Left lobe of liver (tissue), 1 donor: Measurements from ENCODE around the gene HARS2. TPM values are rescaled to one million over a fixed set of nuclear protein-coding genes. Genes with fewer than 3 reads are reported as not detected.

Source experiments
- total RNA-seq: library from RNA; stranded (reverse); gene quantifications from one replicate; pipeline ENCODE4 v1.2.1, GENCODE V29; 2021
- donor health status: DM: no; HTN: yes; CAD: no.

Gene HARS2
- total RNA-seq, 1 donor from 2014 or later = 12.4 TPM

Other genes starting within 250 kb of the HARS2 start
- gene EIF4EBP3, start 143.8 kb upstream of the HARS2 start, total RNA-seq = 11.3 TPM
- gene SRA1, start 134.0 kb upstream of the HARS2 start, total RNA-seq = 19.5 TPM
- gene APBB3, start 126.9 kb upstream of the HARS2 start, total RNA-seq = 14.1 TPM
- 32.0 TPM for gene SLC35A4, start 126.6 kb upstream of the HARS2 start, total RNA-seq
- gene CD14, start 58.3 kb upstream of the HARS2 start, total RNA-seq = 211 TPM
- 15.6 TPM for gene TMCO6, start 52.0 kb upstream of the HARS2 start, total RNA-seq
- 50.5 TPM for gene NDUFA2, start 43.8 kb upstream of the HARS2 start, total RNA-seq
- gene IK, start 43.6 kb upstream of the HARS2 start, total RNA-seq = 25.4 TPM
- gene WDR55, start 26.6 kb upstream of the HARS2 start, total RNA-seq = 17.8 TPM
- 1.8 TPM for gene DND1, start 17.9 kb upstream of the HARS2 start, total RNA-seq
- 48.9 TPM for gene HARS1, start 85 bp upstream of the HARS2 start, total RNA-seq
- 18.0 TPM for gene ZMAT2, start 9.0 kb downstream of the HARS2 start, total RNA-seq
- gene PCDHA1, start 94.7 kb downstream of the HARS2 start, total RNA-seq = not detected
- not detected for gene PCDHA2, start 103.4 kb downstream of the HARS2 start, total RNA-seq
- gene PCDHA3, start 109.6 kb downstream of the HARS2 start, total RNA-seq = 0.05 TPM
- gene PCDHA4, start 115.6 kb downstream of the HARS2 start, total RNA-seq = 0.05 TPM
- gene PCDHA5, start 130.2 kb downstream of the HARS2 start, total RNA-seq = not detected
- gene PCDHA6, start 136.5 kb downstream of the HARS2 start, total RNA-seq = not detected
- not detected for gene PCDHA7, start 142.8 kb downstream of the HARS2 start, total RNA-seq
- not detected for gene PCDHA8, start 149.7 kb downstream of the HARS2 start, total RNA-seq
- gene PCDHA9, start 156.9 kb downstream of the HARS2 start, total RNA-seq = not detected
- gene PCDHA10, start 164.4 kb downstream of the HARS2 start, total RNA-seq = not detected
- gene PCDHA11, start 177.5 kb downstream of the HARS2 start, total RNA-seq = 0.23 TPM
- gene PCDHA12, start 183.9 kb downstream of the HARS2 start, total RNA-seq = 0.08 TPM
- gene PCDHA13, start 190.7 kb downstream of the HARS2 start, total RNA-seq = 0.28 TPM
- gene PCDHAC1, start 234.8 kb downstream of the HARS2 start, total RNA-seq = 0.28 TPM